Body of pancreas (tissue), 4 donors: ENCODE data around the gene LDAH. TPM values are rescaled to one million over a fixed set of nuclear protein-coding genes. Genes with fewer than 3 reads are reported as not detected.

Experiments
- ATAC-seq: fragments of 150-250 bp; one replicate; pipeline ENCODE4 v1.9.1; 2016
- DNase-seq, 4 donors: peaks; one replicate each; pipeline ENCODE4 v3.0.0-alpha.2; 2019
- H3K27ac ChIP-seq, 4 donors: fragments of 200-600 bp; sonication (generic); 1 replicate in 3 of 4; 2 replicates in 1 of 4; pipeline versions ENCODE4 v1.5.1 to v1.6.1; 2016 to 2019; ENCODE audit warnings: mild to moderate bottlenecking in 1 of 4, mixed read lengths in 1 of 4, moderate library complexity in 1 of 4
- H3K27me3 ChIP-seq, 2 donors: fragments of 200-600 bp; sonication (generic); one replicate each; pipeline ENCODE4 v1.6.0; 2016; ENCODE audit warnings: mild to moderate bottlenecking in 1 of 2
- H3K36me3 ChIP-seq, 2 donors: fragments of 200-600 bp; sonication (generic); replicated peaks in 1 of 2; 2 replicates each; pipeline ENCODE4 v1.5.1; 2016; ENCODE audit warnings: low read depth in 2 of 2; ENCODE audit not compliant: insufficient read depth in 1 of 2
- H3K4me1 ChIP-seq: fragments of 200-600 bp; sonication (generic); one replicate; pipeline ENCODE4 v1.6.0; 2016
- H3K4me3 ChIP-seq, 2 donors: fragments of 200-600 bp; sonication (generic); 1 replicate in 1 of 2; 2 replicates in 1 of 2; pipeline ENCODE4 v1.5.1; 2016 to 2019
- H3K9me3 ChIP-seq, 3 donors: fragments of 200-600 bp; sonication (generic); 1 replicate in 2 of 3; 2 replicates in 1 of 3; pipeline ENCODE4 v1.5.1; 2016
- CTCF ChIP-seq, 7 experiments: fragments of 450-650 bp in 4 of 7; fragments of 200-600 bp in 3 of 7; sonication (generic) in 3 of 7; IDR thresholded peaks; one replicate each; pipeline ENCODE4 v1.5.1; 2016 to 2019; ENCODE audit warnings: antibody characterized with exemption in 7 of 7
- POLR2A ChIP-seq, 3 donors: fragments of 450-650 bp; IDR thresholded peaks; one replicate each; pipeline ENCODE4 v1.6.1; 2016; ENCODE audit warnings: antibody characterized with exemption in 3 of 3, mild to moderate bottlenecking in 2 of 3
- WGBS, 2 donors: methylation state at CpG; one replicate each; pipeline ENCODE4 v1.1.5; 2017; 5-methylcytosine and 5-hydroxymethylcytosine counted together
- intact Hi-C: fragments of 100-400 bp; cut with DNase I; formaldehyde crosslinking; loops from one replicate; pipeline ENCODE4 v1.15.1; 2023
- total RNA-seq, 2 donors: library from RNA; depleted of rRNA; stranded (reverse); fragments of >200 nt; gene quantifications; one replicate each; pipeline ENCODE4 v1.1.0, GENCODE V29; 2016

The LDAH gene
- total RNA-seq, 2 donors from 2014 or later: 6.9 to 10.6 TPM

DNA sequence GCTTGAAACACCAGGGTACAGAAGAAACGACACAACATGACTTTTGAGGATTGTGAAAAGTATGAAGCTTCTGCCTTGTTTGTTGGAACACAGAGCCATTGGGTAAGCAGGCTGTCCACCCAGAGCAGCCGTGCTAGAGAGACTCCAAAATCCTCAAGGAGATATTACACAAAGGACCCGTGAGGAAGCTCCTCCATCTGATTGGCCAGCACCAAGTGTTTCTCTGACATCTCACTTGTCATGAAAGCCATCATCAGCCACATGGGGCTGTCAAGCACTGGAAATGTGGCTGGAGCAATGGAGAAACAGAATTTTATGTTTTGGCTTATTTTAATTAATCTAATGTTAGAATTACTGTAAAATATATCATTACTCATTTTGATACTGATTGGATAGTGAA, 29.8 kb upstream of the LDAH start:
- no peak for DNase-seq
- no peak for TF ChIP-seq POLR2A (IDR thresholded peaks at IDR 0.05)
- TF ChIP-seq CTCF (IDR thresholded peaks at IDR 0.05): no peak
- no peak for ATAC-seq
- Histone ChIP-seq H3K27me3 (no peaks in the 10 kb centered on the region), H3K4me1 (no peaks in the 10 kb centered on the region), H3K4me3 (no peak overlapping the region), H3K36me3 (no peaks in the 10 kb centered on the region), H3K9me3 (no peaks in the 10 kb centered on the region), H3K27ac (no peak overlapping the region)
- intact Hi-C loops: no loop called here
- WGBS, 2 donors: 61 to 77% methylated on average over 3 of the region's 3 CpGs

- no peaks in the 10 kb centered on the region for H3K36me3 ChIP-seq
- no peak for TF ChIP-seq CTCF (IDR thresholded peaks at IDR 0.05)
- no peak for TF ChIP-seq POLR2A (IDR thresholded peaks at IDR 0.05)
- H3K9me3 ChIP-seq: no peaks in the 10 kb centered on the region
- ATAC-seq (no peak), DNase-seq (no peak)
- no peak overlapping the region for H3K4me3 ChIP-seq
- intact Hi-C loops: no loop called here
- H3K27ac ChIP-seq: no peak overlapping the region
- H3K27me3 ChIP-seq: no peaks in the 10 kb centered on the region
- no peaks in the 10 kb centered on the region for H3K4me1 ChIP-seq
- 62 to 65% methylated on average over 6 of the region's 6 CpGs for WGBS, 2 donors
Observed at GRCh38 chr2:20852139-20852538, 29.2 kb upstream of the LDAH start.

DNA sequence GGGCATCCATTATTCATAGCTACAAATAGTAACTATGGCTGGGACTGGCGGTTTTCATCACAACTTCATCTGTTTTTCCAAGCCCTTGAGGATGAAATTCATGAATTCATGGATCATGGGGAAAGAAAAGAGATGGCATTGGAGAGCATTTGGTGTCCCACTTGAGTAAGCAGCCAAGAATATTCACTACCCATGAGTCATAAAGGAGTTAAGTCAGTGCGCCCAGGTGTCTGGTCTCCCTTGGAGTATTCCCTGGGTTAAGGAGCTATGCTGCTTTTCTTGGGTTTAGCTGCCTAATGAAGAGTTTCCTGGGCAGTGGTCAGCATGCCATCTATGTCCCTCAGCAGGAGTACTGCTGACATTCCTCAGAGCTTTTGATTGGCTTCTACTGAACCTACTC, 21.3 kb upstream of the LDAH start:
- Histone ChIP-seq H3K4me3 (no peak overlapping the region), H3K9me3 (no peaks in the 10 kb centered on the region), H3K36me3 (no peaks in the 10 kb centered on the region), H3K27me3 (no peaks in the 10 kb centered on the region), H3K27ac (no peak overlapping the region), H3K4me1 (no peaks in the 10 kb centered on the region)
- DNase-seq (no peak), ATAC-seq (no peak)
- no peak for TF ChIP-seq POLR2A (IDR thresholded peaks at IDR 0.05)
- TF ChIP-seq CTCF (IDR thresholded peaks at IDR 0.05): no peak
- WGBS, 2 donors: 52 to 84% methylated on average over 2 of the region's 2 CpGs
- intact Hi-C loops: no loop called here

GRCh38 chr2:20839052-20839451, 16.2 kb upstream of the LDAH start:
- H3K36me3 ChIP-seq: no peaks in the 10 kb centered on the region
- H3K27ac ChIP-seq: no peak overlapping the region
- WGBS, 2 donors: 40 to 45% methylated on average over 1 of the region's 1 CpG
- ATAC-seq (no peak), DNase-seq (no peak)
- no peaks in the 10 kb centered on the region for H3K9me3 ChIP-seq
- H3K4me3 ChIP-seq: no peak overlapping the region
- intact Hi-C loops: no loop called here
- no peaks in the 10 kb centered on the region for H3K4me1 ChIP-seq
- no peaks in the 10 kb centered on the region for H3K27me3 ChIP-seq
- TF ChIP-seq POLR2A (IDR thresholded peaks at IDR 0.05) (no peak), CTCF (IDR thresholded peaks at IDR 0.05) (no peak)

- no peak for DNase-seq
- intact Hi-C loops: no loop called here
- Histone ChIP-seq H3K27ac (no peak overlapping the region), H3K4me3 (no peak overlapping the region), H3K9me3 (no peaks in the 10 kb centered on the region), H3K27me3 (no peaks in the 10 kb centered on the region), H3K36me3 (no peaks in the 10 kb centered on the region), H3K4me1 (no peaks in the 10 kb centered on the region)
- no peak for ATAC-seq
- WGBS, 2 donors: 65 to 73% methylated on average over 2 of the region's 2 CpGs
- no peak for TF ChIP-seq CTCF (IDR thresholded peaks at IDR 0.05)
- TF ChIP-seq POLR2A (IDR thresholded peaks at IDR 0.05): no peak
Observed at GRCh38 chr2:20838016-20838415, 15.1 kb upstream of the LDAH start.
